ENCODE measurements around the gene ADAT1.

Gene ADAT1

GRCh38 chr16:75630052-75630451 lies 7.0 kb upstream of the ADAT1 start:
- Mint-ChIP-seq H3K4me3 (no peak overlapping the region), H3K27ac (peak overlapping the region; percentile 6), H3K4me1 (ENCODE audit: low read depth) (peaks cover 12% of the 10 kb centered on the region), H3K9me3 (no peaks in the 10 kb centered on the region), H3K36me3 (ENCODE audit: low read depth) (peaks cover 83% of the 10 kb centered on the region), H3K27me3 (no peaks in the 10 kb centered on the region)

- Mint-ChIP-seq H3K36me3 (ENCODE audit: low read depth) (peaks cover 87% of the 10 kb centered on the region), H3K27me3 (no peaks in the 10 kb centered on the region), H3K4me3 (no peak overlapping the region), H3K4me1 (ENCODE audit: low read depth) (peaks cover 12% of the 10 kb centered on the region), H3K27ac (no peak overlapping the region), H3K9me3 (no peaks in the 10 kb centered on the region)
These were observed 6.1 kb upstream of the ADAT1 start for GRCh38 chr16:75629132-75629531.

- H3K4me1 Mint-ChIP-seq (ENCODE audit: low read depth) = peaks cover 12% of the 10 kb centered on the region
- no peaks in the 10 kb centered on the region for H3K9me3 Mint-ChIP-seq
- peaks cover 79% of the 10 kb centered on the region for H3K36me3 Mint-ChIP-seq (ENCODE audit: low read depth)
- H3K27me3 Mint-ChIP-seq = no peaks in the 10 kb centered on the region
- peak overlapping the region; percentile 43 for H3K27ac Mint-ChIP-seq
- H3K4me3 Mint-ChIP-seq = no peak overlapping the region
These were observed 5.3 kb upstream of the ADAT1 start for GRCh38 chr16:75628351-75628750.

- peaks cover 76% of the 10 kb centered on the region for H3K36me3 Mint-ChIP-seq (ENCODE audit: low read depth)
These were observed 4.8 kb upstream of the ADAT1 start for GRCh38 chr16:75627851-75628250.

GRCh38 chr16:75626806-75627205 lies 3.7 kb upstream of the ADAT1 start:
- no peaks in the 10 kb centered on the region for H3K27me3 Mint-ChIP-seq
- H3K27ac Mint-ChIP-seq = peak overlapping the region; percentile 9
- peaks cover 18% of the 10 kb centered on the region for H3K4me1 Mint-ChIP-seq (ENCODE audit: low read depth)
- H3K9me3 Mint-ChIP-seq = no peaks in the 10 kb centered on the region
- no peak overlapping the region for H3K4me3 Mint-ChIP-seq
- peaks cover 68% of the 10 kb centered on the region for H3K36me3 Mint-ChIP-seq (ENCODE audit: low read depth)

More at GRCh38 chr16:75627851-75628250, 4.8 kb upstream of the ADAT1 start:
- Mint-ChIP-seq H3K4me1 (ENCODE audit: low read depth) (peaks cover 12% of the 10 kb centered on the region), H3K27me3 (no peaks in the 10 kb centered on the region), H3K27ac (peak overlapping the region; percentile 43), H3K4me3 (no peak overlapping the region), H3K9me3 (no peaks in the 10 kb centered on the region)

- H3K27ac Mint-ChIP-seq = no peak overlapping the region
- no peak overlapping the region for H3K4me3 Mint-ChIP-seq
- H3K27me3 Mint-ChIP-seq = no peaks in the 10 kb centered on the region
- no peaks in the 10 kb centered on the region for H3K9me3 Mint-ChIP-seq
- peaks cover 64% of the 10 kb centered on the region for H3K36me3 Mint-ChIP-seq (ENCODE audit: low read depth)
- peaks cover 37% of the 10 kb centered on the region for H3K4me1 Mint-ChIP-seq (ENCODE audit: low read depth)
These were observed 1.8 kb upstream of the ADAT1 start for GRCh38 chr16:75624921-75625334.

- Mint-ChIP-seq H3K27ac (peak overlapping the region; percentile 71), H3K4me1 (ENCODE audit: low read depth) (peaks cover 33% of the 10 kb centered on the region), H3K4me3 (peak overlapping the region; percentile 96)
These were observed 2.0 kb downstream of the ADAT1 start for GRCh38 chr16:75621170-75621477.

GRCh38 chr16:75620326-75621169 lies 2.5 kb downstream of the ADAT1 start:
- Mint-ChIP-seq H3K27ac (peak overlapping the region; percentile 71), H3K4me3 (peak overlapping the region; percentile 32), H3K4me1 (ENCODE audit: low read depth) (peaks cover 33% of the 10 kb centered on the region), H3K9me3 (no peaks in the 10 kb centered on the region), H3K36me3 (ENCODE audit: low read depth) (peaks cover 51% of the 10 kb centered on the region), H3K27me3 (no peaks in the 10 kb centered on the region)

More at GRCh38 chr16:75621170-75621477, 2.0 kb downstream of the ADAT1 start:
- no peaks in the 10 kb centered on the region for H3K9me3 Mint-ChIP-seq
- H3K27me3 Mint-ChIP-seq = no peaks in the 10 kb centered on the region
- H3K36me3 Mint-ChIP-seq (ENCODE audit: low read depth) = peaks cover 52% of the 10 kb centered on the region

GRCh38 chr16:75618780-75619179 lies 4.3 kb downstream of the ADAT1 start:
- Mint-ChIP-seq H3K27ac (no peak overlapping the region), H3K36me3 (ENCODE audit: low read depth) (peaks cover 57% of the 10 kb centered on the region), H3K27me3 (no peaks in the 10 kb centered on the region), H3K4me1 (ENCODE audit: low read depth) (peaks cover 33% of the 10 kb centered on the region), H3K9me3 (no peaks in the 10 kb centered on the region), H3K4me3 (no peak overlapping the region)

GRCh38 chr16:75617121-75617520 lies 6.0 kb downstream of the ADAT1 start:
- Mint-ChIP-seq H3K4me3 (no peak overlapping the region), H3K9me3 (no peaks in the 10 kb centered on the region), H3K4me1 (ENCODE audit: low read depth) (peaks cover 29% of the 10 kb centered on the region), H3K27ac (peak overlapping the region; percentile 6), H3K27me3 (no peaks in the 10 kb centered on the region), H3K36me3 (ENCODE audit: low read depth) (peaks cover 73% of the 10 kb centered on the region)

GRCh38 chr16:75616521-75617010 lies 6.5 kb downstream of the ADAT1 start:
- Mint-ChIP-seq H3K4me3 (no peak overlapping the region), H3K27ac (peak overlapping the region; percentile 6), H3K9me3 (no peaks in the 10 kb centered on the region), H3K36me3 (ENCODE audit: low read depth) (peaks cover 75% of the 10 kb centered on the region), H3K4me1 (ENCODE audit: low read depth) (peaks cover 23% of the 10 kb centered on the region), H3K27me3 (no peaks in the 10 kb centered on the region)

- Mint-ChIP-seq H3K4me1 (ENCODE audit: low read depth) (peaks cover 14% of the 10 kb centered on the region), H3K4me3 (no peak overlapping the region), H3K27me3 (no peaks in the 10 kb centered on the region), H3K9me3 (no peaks in the 10 kb centered on the region), H3K27ac (no peak overlapping the region), H3K36me3 (ENCODE audit: low read depth) (peaks cover 68% of the 10 kb centered on the region)
These were observed 7.5 kb downstream of the ADAT1 start for GRCh38 chr16:75615619-75616018.

GRCh38 chr16:75614066-75614897 lies 8.8 kb downstream of the ADAT1 start:
- Mint-ChIP-seq H3K9me3 (no peaks in the 10 kb centered on the region), H3K4me3 (no peak overlapping the region), H3K27me3 (no peaks in the 10 kb centered on the region), H3K36me3 (ENCODE audit: low read depth) (peaks cover 74% of the 10 kb centered on the region), H3K4me1 (ENCODE audit: low read depth) (peaks cover 6% of the 10 kb centered on the region), H3K27ac (no peak overlapping the region)

- H3K9me3 Mint-ChIP-seq = peaks cover 9% of the 10 kb centered on the region
- peaks cover 7% of the 10 kb centered on the region for H3K4me1 Mint-ChIP-seq (ENCODE audit: low read depth)
- no peaks in the 10 kb centered on the region for H3K27me3 Mint-ChIP-seq
- H3K4me3 Mint-ChIP-seq = no peak overlapping the region
- no peak overlapping the region for H3K27ac Mint-ChIP-seq
- H3K36me3 Mint-ChIP-seq (ENCODE audit: low read depth) = peaks cover 61% of the 10 kb centered on the region
These were observed 16.6 kb downstream of the ADAT1 start for GRCh38 chr16:75606507-75606906.

GRCh38 chr16:75603241-75603640 lies 19.8 kb downstream of the ADAT1 start:
- no peaks in the 10 kb centered on the region for H3K27me3 Mint-ChIP-seq
- peaks cover 64% of the 10 kb centered on the region for H3K36me3 Mint-ChIP-seq (ENCODE audit: low read depth)
- H3K9me3 Mint-ChIP-seq = peaks cover 9% of the 10 kb centered on the region
- H3K4me1 Mint-ChIP-seq (ENCODE audit: low read depth) = peaks cover 7% of the 10 kb centered on the region
- no peak overlapping the region for H3K4me3 Mint-ChIP-seq
- no peak overlapping the region for H3K27ac Mint-ChIP-seq
